ENCODE data around the gene PFN1. TPM values are rescaled to one million over a fixed set of nuclear protein-coding genes. Genes with fewer than 3 reads are reported as not detected.
A peak's percentile ranks its signal among the peaks of the same experiment; 100 is the strongest.

The PFN1 gene
- total and polyA plus RNA-seq, 2 of the 8 experiments (the other 6 are each of a cell fraction or from before 2014, with no cell fraction given), result 1,355 to 1,949 TPM

DNA sequence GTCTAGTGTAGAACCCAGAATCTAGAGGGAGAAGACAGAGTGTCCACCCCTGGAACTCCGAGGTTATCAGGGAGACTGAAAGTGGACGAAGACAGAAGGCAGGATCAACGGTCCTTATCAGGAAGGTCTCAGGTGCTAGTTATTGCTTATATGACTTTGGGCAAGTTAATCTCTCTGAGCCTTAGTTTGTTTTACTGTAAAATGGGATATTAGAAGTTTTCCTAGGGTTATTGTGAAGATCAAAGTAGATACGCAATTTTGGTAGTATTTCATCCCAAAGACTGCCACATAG, 7.1 kb downstream of the PFN1 start:
- ChIA-PET CTCF (ENCODE audit: partially characterized antibody) (interaction anchor here (5.9 kb wide), 1 partner anchor 32 kb away, joined by 26 read pairs; no protein-coding TSS in a partner anchor), POLR2A (ENCODE audit: partially characterized antibody) (interaction anchor here (1.7 to 27.4 kb wide), 4 partner anchors 8 to 46 kb away, joined by 4 to 987 read pairs (median 30); partner anchors contain the start of genes C17orf107, CAMTA2, CHRNE and ENO3)
- Histone ChIP-seq H3K14ac (ENCODE audit: insufficient read length) (no peak overlapping the region), H3K18ac (ENCODE audit: extremely low read depth, low read length) (no peak overlapping the region), H3K36me3 (ENCODE audit: control insufficient read depth in 2 of 4, insufficient read depth in 4 of 4, low read length in 3 of 4) (peaks cover 21 to 48% (median 34%) of the 10 kb centered on the region in 4 experiments), H2AFZ (ENCODE audit: low read length) (no peak overlapping the region), H3K56ac (replicated peaks; ENCODE audit: insufficient read length, low read depth, low read length) (no peak overlapping the region), H3K27me3 (replicated peaks in 1 of 4; ENCODE audit: control insufficient read depth in 3 of 4, extremely low read depth in 1 of 4, insufficient read depth in 3 of 4, low read length in 3 of 4) (no peaks in the 10 kb centered on the region), H2BK12ac (ENCODE audit: low read depth, low read length) (no peak overlapping the region), H3K9ac (replicated peaks in 1 of 4; ENCODE audit: extremely low read depth in 1 of 4, low read depth in 3 of 4, low read length in 3 of 4) (peak overlapping the region; percentile 82 to 99 (median 86)), H3K27ac (ENCODE audit: low read depth, low read length) (no peak overlapping the region), H3K4me3 (ENCODE audit: extremely low read depth in 1 of 4, insufficient read depth in 2 of 4, low read depth in 3 of 4, low read length in 4 of 4) (peak overlapping the region; percentile 85 to 94 (median 90)), H3K4me2 (ENCODE audit: insufficient read depth in 1 of 2, low read depth in 2 of 2, low read length in 2 of 2) (peak overlapping the region; percentile 93 to 96), H2AK5ac (ENCODE audit: low read depth, low read length) (peak overlapping the region; percentile 28; the same call in 1 of the 2 replicates), H3K23me2 (ENCODE audit: low read depth, low read length) (peaks cover 19% of the 10 kb centered on the region), H3K4ac (replicated peaks; ENCODE audit: insufficient read length, low read depth, low read length) (no peak overlapping the region), H3K4me1 (replicated peaks in 1 of 4; ENCODE audit: control insufficient read depth in 3 of 4, insufficient read depth in 4 of 4, low read length in 3 of 4) (peaks cover 0 to 13% (median 8%) of the 10 kb centered on the region in 4 experiments; a peak in 5 of 7 replicates), H2BK120ac (replicated peaks; ENCODE audit: low read depth, low read length) (no peak overlapping the region), H3K23ac (ENCODE audit: insufficient read length) (no peak overlapping the region), H4K5ac (ENCODE audit: insufficient read length, low read depth, low read length) (no peak overlapping the region), H2BK5ac (ENCODE audit: low read depth, low read length) (0 out of 2 replicates have a peak overlapping the region, but pooled peaks have one; percentile 97), H3K9me3 (ENCODE audit: insufficient read depth in 2 of 2, low read depth in 1 of 2, low read length in 1 of 2) (no peaks in the 10 kb centered on the region), H2BK20ac (ENCODE audit: low read length) (no peak overlapping the region), H3K79me1 (ENCODE audit: low read depth, low read length) (peaks cover 9% of the 10 kb centered on the region), H4K91ac (replicated peaks; ENCODE audit: insufficient read length, low read length) (no peak overlapping the region), H4K20me1 (replicated peaks in 1 of 2; ENCODE audit: control insufficient read depth in 1 of 2, insufficient read depth in 2 of 2, low read length in 2 of 2) (peaks cover 6 to 16% of the 10 kb centered on the region in 2 experiments), H3K79me2 (ENCODE audit: control insufficient read depth in 1 of 2, insufficient read depth in 2 of 2, low read length in 2 of 2) (peaks cover 1 to 50% of the 10 kb centered on the region in 2 experiments), H4K8ac (ENCODE audit: extremely low read depth, insufficient read depth, low read length) (no peak overlapping the region), H2BK15ac (ENCODE audit: low read length) (no peak overlapping the region)
- no peak for FAIRE-seq
- WGBS, 2 experiments (ENCODE audit: extremely low coverage in 1 of 2, insufficient coverage in 1 of 2, insufficient read length in 1 of 2, insufficient replicate concordance in 2 of 2, low coverage in 1 of 2, low lambda C conversion rate in 2 of 2, missing lambda C conversion rate in 1 of 2), result 75% methylated on average over 4 of the region's 4 CpGs; no CpG with 5 or more reads in 1 of the 2 experiments
- DNase-seq (ENCODE audit: low read depth in 1 of 2, low spot score in 2 of 2), result no peak
- TF ChIP-seq YY1 (IDR thresholded peaks at IDR 0.05; ENCODE audit: low read depth, low read length) (no peak), BACH1 (IDR thresholded peaks at IDR 0.05; ENCODE audit: low read length) (no peak), SRF (IDR thresholded peaks at IDR 0.05; ENCODE audit: low read depth, low read length) (no peak), BRCA1 (IDR thresholded peaks at IDR 0.05; ENCODE audit: low read depth, low read length) (no peak), BCL11A (IDR thresholded peaks at IDR 0.05; ENCODE audit: low read depth in 2 of 2, low read length in 2 of 2) (no peak), CTBP2 (IDR thresholded peaks at IDR 0.05; ENCODE audit: borderline replicate concordance, insufficient read depth, insufficient read length, low read length) (no peak), GABPA (IDR thresholded peaks at IDR 0.05; ENCODE audit: borderline replicate concordance, insufficient read depth, low read length) (no peak), FOSL1 (IDR thresholded peaks at IDR 0.05; ENCODE audit: insufficient read depth, low read depth, low read length) (no peak), POU5F1 (IDR thresholded peaks at IDR 0.05; ENCODE audit: low read depth, low read length) (no peak), PHF8 (conservative IDR thresholded peaks at IDR 0.05; ENCODE audit: low read depth, low read length) (no peak)

Measured in H1 (cell line).